ENCODE data around the gene EFEMP1. TPM values are rescaled to one million over a fixed set of nuclear protein-coding genes. Genes with fewer than 3 reads are reported as not detected.

EFEMP1 gene
- total RNA-seq, 1 experiment from 2014 or later, result 0.15 TPM

DNA sequence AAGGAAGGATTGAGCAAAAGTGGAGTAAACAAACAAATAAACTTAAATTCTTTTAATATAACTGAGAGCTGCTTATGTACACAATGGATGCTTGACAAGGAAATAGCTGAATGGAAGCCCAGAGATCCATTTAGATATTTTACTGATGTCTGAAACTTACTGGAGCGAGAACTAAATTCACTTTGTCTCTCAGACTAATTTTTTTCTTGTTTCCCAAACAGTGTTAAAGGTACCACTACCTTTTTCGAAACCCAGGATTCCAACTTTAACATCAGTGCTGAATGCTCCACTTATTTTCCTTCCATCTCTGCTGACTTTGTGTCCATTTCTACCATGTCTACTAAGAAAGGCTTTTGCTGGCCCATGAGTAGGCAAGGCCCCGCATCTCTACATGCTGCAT, 4.0 kb downstream of the EFEMP1 start:
- Histone ChIP-seq H3K4me1 (ENCODE audit: insufficient read depth, low read length, poor library complexity, severe bottlenecking) (peaks cover 9% of the 10 kb centered on the region), H3K27me3 (replicated peaks; ENCODE audit: insufficient read depth, low read depth, low read length, poor library complexity) (peaks cover 73% of the 10 kb centered on the region), H3K27ac (ENCODE audit: low read depth, low read length, poor library complexity, severe bottlenecking) (no peak overlapping the region), H3K36me3 (ENCODE audit: insufficient read depth, low read length, poor library complexity, severe bottlenecking) (no peaks in the 10 kb centered on the region), H3K9me3 (ENCODE audit: low read depth, low read length, poor library complexity, severe bottlenecking) (no peaks in the 10 kb centered on the region), H3K4me3 (ENCODE audit: low read depth, low read length, poor library complexity, severe bottlenecking) (no peak overlapping the region)
- BruUV-seq (replicated peaks), result no TSS peak
- intact Hi-C loops (cut with micrococcal nuclease; ENCODE audit: unreplicated experiment), result no loop called here
- ChIA-PET POLR2A (ENCODE audit: low non-redundant PET) (no interaction called here), CTCF (no interaction called here)
- DNase-seq (ENCODE audit: low spot score), result no peak
- no peak for TF ChIP-seq CTCF (conservative IDR thresholded peaks at IDR 0.05; ENCODE audit: low read depth, low read length)
- TF ChIP-seq EZH2 (IDR thresholded peaks at IDR 0.05; ENCODE audit: borderline replicate concordance, low read depth, low read length, poor library complexity, severe bottlenecking), result no peak

- Histone ChIP-seq H3K27me3 (replicated peaks; ENCODE audit: insufficient read depth, low read depth, low read length, poor library complexity) (peaks cover 73% of the 10 kb centered on the region), H3K36me3 (ENCODE audit: insufficient read depth, low read length, poor library complexity, severe bottlenecking) (no peaks in the 10 kb centered on the region), H3K27ac (ENCODE audit: low read depth, low read length, poor library complexity, severe bottlenecking) (no peak overlapping the region), H3K9me3 (ENCODE audit: low read depth, low read length, poor library complexity, severe bottlenecking) (no peaks in the 10 kb centered on the region), H3K4me3 (ENCODE audit: low read depth, low read length, poor library complexity, severe bottlenecking) (no peak overlapping the region), H3K4me1 (ENCODE audit: insufficient read depth, low read length, poor library complexity, severe bottlenecking) (peaks cover 9% of the 10 kb centered on the region)
- intact Hi-C loops (cut with micrococcal nuclease; ENCODE audit: unreplicated experiment), result no loop called here
- ChIA-PET CTCF (no interaction called here), POLR2A (ENCODE audit: low non-redundant PET) (no interaction called here)
- TF ChIP-seq EZH2 (IDR thresholded peaks at IDR 0.05; ENCODE audit: borderline replicate concordance, low read depth, low read length, poor library complexity, severe bottlenecking) (no peak), CTCF (conservative IDR thresholded peaks at IDR 0.05; ENCODE audit: low read depth, low read length) (no peak)
- DNase-seq (ENCODE audit: low spot score), result no peak
- BruUV-seq (replicated peaks), result no TSS peak
Observed at GRCh38 chr2:55918856-55919255, 4.7 kb downstream of the EFEMP1 start.

GRCh38 chr2:55917713-55918390, 5.7 kb downstream of the EFEMP1 start:
- no peak for DNase-seq (ENCODE audit: low spot score)
- intact Hi-C loops (cut with micrococcal nuclease; ENCODE audit: unreplicated experiment), result no loop called here
- Histone ChIP-seq H3K4me3 (ENCODE audit: low read depth, low read length, poor library complexity, severe bottlenecking) (no peak overlapping the region), H3K27ac (ENCODE audit: low read depth, low read length, poor library complexity, severe bottlenecking) (no peak overlapping the region), H3K4me1 (ENCODE audit: insufficient read depth, low read length, poor library complexity, severe bottlenecking) (peaks cover 3% of the 10 kb centered on the region), H3K36me3 (ENCODE audit: insufficient read depth, low read length, poor library complexity, severe bottlenecking) (no peaks in the 10 kb centered on the region), H3K27me3 (replicated peaks; ENCODE audit: insufficient read depth, low read depth, low read length, poor library complexity) (peaks cover 72% of the 10 kb centered on the region), H3K9me3 (ENCODE audit: low read depth, low read length, poor library complexity, severe bottlenecking) (no peaks in the 10 kb centered on the region)
- ChIA-PET CTCF (no interaction called here), POLR2A (ENCODE audit: low non-redundant PET) (no interaction called here)
- BruUV-seq (replicated peaks), result no TSS peak
- no peak for TF ChIP-seq CTCF (conservative IDR thresholded peaks at IDR 0.05; ENCODE audit: low read depth, low read length)
- no peak for TF ChIP-seq EZH2 (IDR thresholded peaks at IDR 0.05; ENCODE audit: borderline replicate concordance, low read depth, low read length, poor library complexity, severe bottlenecking)

Measured in A673 (cell line).